Measurements from ENCODE around the gene NFKBIZ.
"Not testable (repeated sequence)": the region's sequence is repeated elsewhere in the genome, so short reads cannot be mapped to it uniquely, and the experiment has no call there.

The NFKBIZ gene

GRCh38 chr3:101850246-101851051, 1.1 kb downstream of the NFKBIZ start:
- DNase-seq (ENCODE audit: low read depth, low spot score) = peak; percentile 22

- no peak for DNase-seq (ENCODE audit: low read depth, low spot score)
These were observed 1.9 kb downstream of the NFKBIZ start for GRCh38 chr3:101851072-101851770.

GRCh38 chr3:101851850-101852714, 2.8 kb downstream of the NFKBIZ start:
- DNase-seq (ENCODE audit: low read depth, low spot score) = no peak

GRCh38 chr3:101852983-101853840, 3.9 kb downstream of the NFKBIZ start:
- DNase-seq (ENCODE audit: low read depth, low spot score) = no peak

- DNase-seq (ENCODE audit: low read depth, low spot score) = no peak
These were observed 4.7 kb downstream of the NFKBIZ start for GRCh38 chr3:101853982-101854381.

GRCh38 chr3:101854608-101855304, 5.4 kb downstream of the NFKBIZ start:
- no peak for DNase-seq (ENCODE audit: low read depth, low spot score)

GRCh38 chr3:101857301-101857741, 8.0 kb downstream of the NFKBIZ start:
- DNase-seq (ENCODE audit: low read depth, low spot score) = no peak

GRCh38 chr3:101858464-101859030, 9.2 kb downstream of the NFKBIZ start:
- DNase-seq (ENCODE audit: low read depth, low spot score) = no peak

- no peak for DNase-seq (ENCODE audit: low read depth, low spot score)
These were observed 10.7 kb downstream of the NFKBIZ start for GRCh38 chr3:101859882-101860448.

GRCh38 chr3:101861212-101861788, 12.0 kb downstream of the NFKBIZ start:
- DNase-seq (ENCODE audit: low read depth, low spot score) = no peak

GRCh38 chr3:101861789-101862415, 12.6 kb downstream of the NFKBIZ start:
- DNase-seq (ENCODE audit: low read depth, low spot score) = no peak

- no peak for DNase-seq (ENCODE audit: low read depth, low spot score)
These were observed 13.3 kb downstream of the NFKBIZ start for GRCh38 chr3:101862416-101863165.

- DNase-seq (ENCODE audit: low read depth, low spot score) = not testable (repeated sequence)
These were observed 15.6 kb downstream of the NFKBIZ start for GRCh38 chr3:101864926-101865325.

- no peak for DNase-seq (ENCODE audit: low read depth, low spot score)
These were observed 16.6 kb downstream of the NFKBIZ start for GRCh38 chr3:101865751-101866509.

GRCh38 chr3:101867511-101867910, 18.2 kb downstream of the NFKBIZ start:
- no peak for DNase-seq (ENCODE audit: low read depth, low spot score)

GRCh38 chr3:101867996-101868395, 18.7 kb downstream of the NFKBIZ start:
- DNase-seq (ENCODE audit: low read depth, low spot score) = no peak
